T follicular helper cell (primary cell): ENCODE measurements around the gene MIOX.

Source experiments
- DNase-seq: peaks from one replicate; pipeline ENCODE4 v3.0.0-alpha.2; 2020; ENCODE audit warnings: low read depth

MIOX gene

GRCh38 chr22:50454556-50455075 lies 32.0 kb upstream of the MIOX start:
- DNase-seq = no peak

- DNase-seq = no peak
These were observed 31.5 kb upstream of the MIOX start for GRCh38 chr22:50455201-50455600.

DNA sequence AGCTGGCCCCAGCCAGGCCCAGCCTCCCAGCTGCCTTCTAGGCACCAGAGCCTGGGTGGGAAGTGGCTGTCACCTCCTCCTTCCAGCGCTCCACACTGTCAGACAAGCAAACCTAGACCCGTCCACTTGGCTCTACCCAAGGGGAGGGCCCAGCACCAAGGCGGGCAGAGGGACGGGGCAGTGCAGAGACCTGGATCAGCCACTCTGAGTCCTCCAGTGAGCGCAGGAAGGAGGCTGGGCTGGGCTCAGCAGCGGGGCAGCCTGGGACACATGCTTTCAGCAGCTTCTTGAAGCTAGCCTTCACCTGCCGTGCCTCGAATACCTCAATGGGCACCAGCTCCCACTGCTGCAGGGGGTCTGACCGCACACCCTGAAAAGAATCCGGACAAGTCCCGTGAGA lies 30.6 kb upstream of the MIOX start:
- no peak for DNase-seq

GRCh38 chr22:50456466-50457234 lies 30.0 kb upstream of the MIOX start:
- no peak for DNase-seq

- DNase-seq = no peak
These were observed 27.6 kb upstream of the MIOX start for GRCh38 chr22:50459016-50459415.

- DNase-seq = no peak
These were observed 27.0 kb upstream of the MIOX start for GRCh38 chr22:50459496-50460140.

DNA sequence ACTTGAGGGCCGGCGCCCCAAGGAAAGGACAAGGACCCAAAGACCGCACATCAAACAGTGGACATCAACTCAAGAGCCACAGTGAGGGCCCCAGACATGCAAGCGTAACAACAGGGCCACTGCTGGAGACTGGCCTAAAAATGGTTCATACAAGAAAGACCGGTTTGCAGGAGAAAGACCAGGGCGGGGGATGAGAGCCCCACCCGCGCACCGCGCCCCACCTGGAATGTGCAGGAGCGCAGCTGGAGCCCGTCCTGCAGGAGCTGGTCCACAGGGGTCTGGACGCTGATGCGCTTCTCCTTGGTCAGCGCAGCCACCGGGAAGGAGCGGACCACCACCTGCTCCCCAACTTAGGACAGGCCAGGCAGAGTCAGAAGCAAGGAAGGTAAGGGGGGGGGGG lies 25.7 kb upstream of the MIOX start:
- DNase-seq = no peak

DNA sequence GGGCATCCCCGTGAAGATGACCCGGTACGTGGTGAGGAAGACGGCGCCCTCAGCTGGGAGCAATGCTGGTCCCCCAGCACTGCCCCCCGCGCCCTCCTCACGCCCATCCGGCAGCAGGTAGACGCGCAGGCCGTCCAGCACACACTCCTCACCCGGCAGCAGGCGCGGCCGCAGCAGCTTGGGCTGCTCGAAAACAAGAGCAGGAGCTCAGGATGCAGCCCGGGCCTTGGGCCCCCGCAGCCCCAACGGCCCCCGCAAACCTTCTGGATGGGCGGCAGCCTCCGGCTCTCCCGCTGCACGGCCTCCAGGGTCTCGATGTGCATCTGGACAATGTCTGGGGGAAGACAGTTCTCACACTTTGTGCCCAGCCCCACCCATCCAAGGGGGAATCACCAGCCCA lies 25.1 kb upstream of the MIOX start:
- no peak for DNase-seq

DNA sequence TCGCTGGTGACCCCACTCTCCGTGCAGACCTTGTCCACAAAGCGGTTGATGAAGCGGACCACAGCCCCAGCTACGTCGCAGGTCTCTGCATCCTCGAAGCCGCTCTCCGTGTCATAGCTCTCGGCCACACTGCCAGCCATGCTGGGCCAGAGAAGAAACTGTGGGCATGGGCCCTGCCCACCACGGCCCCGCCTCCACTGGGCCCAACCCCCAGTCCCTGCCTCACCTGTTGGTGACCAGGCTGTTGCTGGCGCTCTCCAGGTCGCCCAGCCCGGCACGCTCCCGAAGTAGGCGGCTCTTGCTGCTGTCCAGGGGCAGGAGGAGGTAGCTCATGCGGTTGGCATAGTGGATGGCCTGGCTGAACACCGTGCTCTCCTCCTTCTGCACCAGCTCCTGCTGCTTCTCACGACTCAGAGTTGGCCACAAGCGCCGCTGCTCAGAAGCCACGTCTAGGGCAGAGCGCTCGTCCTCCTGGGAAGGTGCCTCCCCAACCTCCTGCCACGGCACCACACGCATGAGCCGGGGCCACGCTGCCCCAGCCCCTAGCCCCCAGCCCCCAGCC lies 24.6 kb upstream of the MIOX start:
- no peak for DNase-seq

DNA sequence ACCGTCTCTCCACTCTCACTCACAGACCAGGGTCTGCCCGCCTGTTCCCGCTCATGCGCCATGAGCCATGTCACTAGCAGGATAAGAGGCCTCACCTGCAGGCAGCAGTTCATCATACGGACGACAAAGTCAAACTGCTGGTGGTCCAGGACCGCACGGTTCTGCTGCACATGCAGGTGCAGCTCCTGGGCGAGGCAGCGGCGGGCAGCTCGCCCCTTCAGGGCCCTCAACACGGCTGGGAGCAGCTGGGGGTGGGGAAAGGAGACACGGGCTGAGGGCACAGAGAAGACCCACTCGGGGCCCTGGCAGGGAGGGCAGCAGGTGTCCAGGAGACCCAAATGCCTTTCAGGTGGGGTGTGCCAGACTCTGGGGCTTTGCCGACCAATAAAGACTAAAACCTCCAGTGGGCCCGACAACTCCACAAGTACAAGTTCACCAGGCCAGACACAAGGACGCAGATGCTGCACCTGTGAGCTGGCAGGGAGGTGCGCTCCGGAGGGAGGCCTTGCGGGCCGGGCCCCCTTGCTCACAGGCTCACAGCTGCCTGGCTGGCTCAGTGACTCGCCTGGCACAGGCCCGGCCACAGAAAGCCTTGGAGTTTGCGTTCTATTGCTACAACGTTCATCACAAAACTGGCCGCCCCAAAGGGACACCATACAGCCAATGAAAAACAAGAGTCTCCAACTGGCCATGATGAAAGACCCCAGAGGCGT lies 23.3 kb upstream of the MIOX start:
- no peak for DNase-seq

GRCh38 chr22:50464451-50464850 lies 22.2 kb upstream of the MIOX start:
- no peak for DNase-seq

GRCh38 chr22:50465066-50465930 lies 21.4 kb upstream of the MIOX start:
- DNase-seq = no peak

DNA sequence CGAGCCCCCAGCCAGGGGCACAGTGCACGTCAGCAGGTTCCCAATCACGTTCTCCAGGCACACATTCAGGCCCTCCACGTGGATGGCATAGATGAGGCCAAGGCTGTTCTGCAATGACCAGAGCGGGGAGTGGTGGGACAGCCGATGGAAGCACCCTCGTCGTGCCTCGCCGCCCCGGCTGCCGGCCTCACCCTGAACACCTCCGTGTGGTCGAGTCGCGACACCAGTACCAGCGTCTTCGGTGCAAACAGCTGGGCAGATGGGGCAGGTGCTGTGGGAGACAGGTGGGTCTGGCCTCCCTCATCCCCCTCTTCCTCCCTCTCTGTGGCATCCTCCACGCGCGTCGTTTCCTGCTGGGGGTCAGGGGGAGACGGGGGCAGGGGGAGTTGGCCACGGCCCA lies 19.3 kb upstream of the MIOX start:
- DNase-seq = no peak

GRCh38 chr22:50467773-50468440 lies 18.8 kb upstream of the MIOX start:
- DNase-seq = no peak

- DNase-seq = no peak
These were observed 18.0 kb upstream of the MIOX start for GRCh38 chr22:50468626-50469025.

DNA sequence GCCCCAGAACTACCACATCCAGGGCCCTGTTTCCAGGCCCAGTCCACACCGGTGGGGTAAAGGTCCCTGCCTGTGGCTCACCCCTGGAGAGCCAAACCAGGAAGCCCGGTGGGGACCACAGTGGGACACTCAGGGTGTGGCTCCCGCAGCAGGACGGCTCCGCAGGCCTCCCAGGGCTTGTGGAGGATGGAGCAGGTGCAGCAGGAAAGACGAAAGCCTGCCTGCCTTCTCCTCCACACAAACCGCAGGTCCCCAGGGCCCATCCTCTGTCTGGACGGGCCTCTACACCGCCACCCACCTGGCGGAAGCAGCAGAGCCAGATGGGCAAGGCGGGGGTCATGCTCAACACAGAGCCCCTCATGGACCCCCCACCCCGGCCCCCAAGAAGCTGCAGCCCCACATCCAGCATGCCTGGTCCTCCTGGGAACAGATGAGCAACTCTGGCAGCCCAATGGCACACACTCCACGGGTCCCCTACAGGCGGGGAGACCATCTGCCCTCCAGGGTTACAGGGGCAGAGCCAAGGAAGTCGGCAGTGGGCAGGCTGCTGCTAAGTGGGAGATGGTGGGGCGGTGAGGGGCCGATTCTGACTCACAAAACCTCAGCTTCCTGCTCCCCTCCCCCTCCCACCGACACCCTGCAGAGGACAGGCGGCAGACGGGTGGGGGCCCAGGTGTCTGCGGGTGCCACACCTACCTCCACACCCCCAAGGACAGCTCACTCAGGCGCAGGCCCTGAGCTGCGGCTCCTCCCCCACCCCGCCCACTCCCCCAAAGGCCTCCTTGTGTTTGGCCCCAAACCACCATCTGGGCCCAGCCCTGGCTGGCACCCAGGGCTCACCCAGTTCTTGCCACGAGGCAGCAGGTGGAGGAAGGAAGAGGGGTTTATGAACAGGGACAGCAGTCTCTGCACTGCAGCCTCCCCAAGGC lies 17.0 kb upstream of the MIOX start:
- peak; percentile 93 for DNase-seq

DNA sequence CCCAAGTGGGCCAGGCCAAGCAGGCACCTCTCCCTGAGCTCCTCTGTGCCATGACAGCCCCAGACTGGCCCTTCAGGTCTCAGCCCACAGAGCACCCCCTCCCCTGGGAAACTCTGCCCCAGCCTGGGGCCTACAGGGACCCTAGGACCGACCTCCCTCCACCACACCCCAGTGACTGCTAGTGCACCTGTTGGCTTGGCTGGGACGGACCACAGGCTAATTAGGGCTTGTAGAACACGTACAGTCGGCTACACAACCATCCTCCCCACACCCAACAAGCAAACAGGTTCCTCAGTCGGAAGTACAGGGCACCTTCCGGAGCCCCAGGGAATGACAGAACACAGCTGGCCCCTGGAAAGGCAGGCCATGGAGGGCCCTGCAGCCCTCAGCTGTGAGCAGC lies 16.2 kb upstream of the MIOX start:
- no peak for DNase-seq

- no peak for DNase-seq
These were observed 15.3 kb upstream of the MIOX start for GRCh38 chr22:50471197-50471847.

- DNase-seq = no peak
These were observed 14.7 kb upstream of the MIOX start for GRCh38 chr22:50471962-50472361.
